Measurements from ENCODE around the gene ZNF827. TPM values are rescaled to one million over a fixed set of nuclear protein-coding genes. Genes with fewer than 3 reads are reported as not detected.

The ZNF827 gene
- total and polyA plus RNA-seq, 2 of the 8 experiments (the other 6 are each of a cell fraction or from before 2014, with no cell fraction given) = 25.3 to 26.2 TPM

GRCh38 chr4:145883101-145883694, 55.4 kb downstream of the ZNF827 start:
- no peak overlapping the region for H3K18ac ChIP-seq (ENCODE audit: extremely low read depth, low read length)
- no peak overlapping the region for H2BK12ac ChIP-seq (ENCODE audit: low read depth, low read length)
- H2BK15ac ChIP-seq (ENCODE audit: low read length) = no peak overlapping the region
- no peak overlapping the region for H4K91ac ChIP-seq (replicated peaks; ENCODE audit: insufficient read length, low read length)
- H3K23ac ChIP-seq (ENCODE audit: insufficient read length) = no peak overlapping the region
- FAIRE-seq = no peak
- 80% methylated on average over 4 of the region's 4 CpGs; no CpG with 5 or more reads in 1 of the 2 experiments for WGBS, 2 experiments (ENCODE audit: extremely low coverage in 1 of 2, insufficient coverage in 1 of 2, insufficient read length in 1 of 2, insufficient replicate concordance in 2 of 2, low coverage in 1 of 2, low lambda C conversion rate in 2 of 2, missing lambda C conversion rate in 1 of 2)
- H3K4me2 ChIP-seq (ENCODE audit: insufficient read depth in 1 of 2, low read depth in 2 of 2, low read length in 2 of 2) = no peak overlapping the region
- no peak overlapping the region for H3K14ac ChIP-seq (ENCODE audit: insufficient read length)
- H3K9me3 ChIP-seq (ENCODE audit: insufficient read depth in 2 of 2, low read depth in 1 of 2, low read length in 1 of 2) = no peaks in the 10 kb centered on the region
- no peak overlapping the region for H4K8ac ChIP-seq (ENCODE audit: extremely low read depth, insufficient read depth, low read length)
- no peak overlapping the region for H3K27ac ChIP-seq (ENCODE audit: low read depth, low read length)
- H2AK5ac ChIP-seq (ENCODE audit: low read depth, low read length) = no peak overlapping the region
- peaks cover 2% of the 10 kb centered on the region; the same call in 1 of the 2 replicates for H3K79me1 ChIP-seq (ENCODE audit: low read depth, low read length)
- H4K5ac ChIP-seq (ENCODE audit: insufficient read length, low read depth, low read length) = no peak overlapping the region
- H3K23me2 ChIP-seq (ENCODE audit: low read depth, low read length) = no peaks in the 10 kb centered on the region; the same call in 1 of the 2 replicates
- no peak overlapping the region for H3K4me3 ChIP-seq (ENCODE audit: extremely low read depth in 1 of 4, insufficient read depth in 2 of 4, low read depth in 3 of 4, low read length in 4 of 4)
- H3K56ac ChIP-seq (replicated peaks; ENCODE audit: insufficient read length, low read depth, low read length) = no peak overlapping the region
- peaks cover 0 to 7% (median 6%) of the 10 kb centered on the region in 4 experiments; a peak in 5 of 8 replicates for H3K36me3 ChIP-seq (ENCODE audit: control insufficient read depth in 2 of 4, insufficient read depth in 4 of 4, low read length in 3 of 4)
- peaks cover 0 to 59% of the 10 kb centered on the region in 2 experiments; a peak in 2 of 4 replicates for H3K79me2 ChIP-seq (ENCODE audit: control insufficient read depth in 1 of 2, insufficient read depth in 2 of 2, low read length in 2 of 2)
- no peaks in the 10 kb centered on the region for H3K27me3 ChIP-seq (replicated peaks in 1 of 4; ENCODE audit: control insufficient read depth in 3 of 4, extremely low read depth in 1 of 4, insufficient read depth in 3 of 4, low read length in 3 of 4)
- H2BK20ac ChIP-seq (ENCODE audit: low read length) = no peak overlapping the region
- no peak overlapping the region for H2BK120ac ChIP-seq (replicated peaks; ENCODE audit: low read depth, low read length)
- H3K4ac ChIP-seq (replicated peaks; ENCODE audit: insufficient read length, low read depth, low read length) = no peak overlapping the region
- H3K9ac ChIP-seq (replicated peaks in 1 of 4; ENCODE audit: extremely low read depth in 1 of 4, low read depth in 3 of 4, low read length in 3 of 4) = peak overlapping the region in 1 of 4 experiments; percentile 10; a peak in 1 of 7 replicates
- peaks cover 10 to 33% (median 26%) of the 10 kb centered on the region in 4 experiments for H3K4me1 ChIP-seq (replicated peaks in 1 of 4; ENCODE audit: control insufficient read depth in 3 of 4, insufficient read depth in 4 of 4, low read length in 3 of 4)
- no peak overlapping the region for H2BK5ac ChIP-seq (ENCODE audit: low read depth, low read length)
- ChIA-PET POLR2A (ENCODE audit: partially characterized antibody) (no interaction called here), CTCF (ENCODE audit: partially characterized antibody) (interaction anchor here (0.6 to 2.4 kb wide), 8 partner anchors 8 to 114 kb away, joined by 3 to 9 read pairs (median 4); no protein-coding TSS in a partner anchor)
- TF ChIP-seq, protein P1, sequence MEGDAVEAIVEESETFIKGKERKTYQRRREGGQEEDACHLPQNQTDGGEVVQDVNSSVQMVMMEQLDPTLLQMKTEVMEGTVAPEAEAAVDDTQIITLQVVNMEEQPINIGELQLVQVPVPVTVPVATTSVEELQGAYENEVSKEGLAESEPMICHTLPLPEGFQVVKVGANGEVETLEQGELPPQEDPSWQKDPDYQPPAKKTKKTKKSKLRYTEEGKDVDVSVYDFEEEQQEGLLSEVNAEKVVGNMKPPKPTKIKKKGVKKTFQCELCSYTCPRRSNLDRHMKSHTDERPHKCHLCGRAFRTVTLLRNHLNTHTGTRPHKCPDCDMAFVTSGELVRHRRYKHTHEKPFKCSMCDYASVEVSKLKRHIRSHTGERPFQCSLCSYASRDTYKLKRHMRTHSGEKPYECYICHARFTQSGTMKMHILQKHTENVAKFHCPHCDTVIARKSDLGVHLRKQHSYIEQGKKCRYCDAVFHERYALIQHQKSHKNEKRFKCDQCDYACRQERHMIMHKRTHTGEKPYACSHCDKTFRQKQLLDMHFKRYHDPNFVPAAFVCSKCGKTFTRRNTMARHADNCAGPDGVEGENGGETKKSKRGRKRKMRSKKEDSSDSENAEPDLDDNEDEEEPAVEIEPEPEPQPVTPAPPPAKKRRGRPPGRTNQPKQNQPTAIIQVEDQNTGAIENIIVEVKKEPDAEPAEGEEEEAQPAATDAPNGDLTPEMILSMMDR (IDR thresholded peaks at IDR 0.05; ENCODE audit: control extremely low read depth in 1 of 3, insufficient read depth in 1 of 3, low read depth in 1 of 3, low read length in 3 of 3) = no peak
- no peak for TF ChIP-seq SIX5 (IDR thresholded peaks at IDR 0.05; ENCODE audit: low read depth, low read length)
- no peak for DNase-seq (ENCODE audit: low read depth in 1 of 2, low spot score in 2 of 2)
- no peak overlapping the region for H2AFZ ChIP-seq (ENCODE audit: low read length)
- H4K20me1 ChIP-seq (replicated peaks in 1 of 2; ENCODE audit: control insufficient read depth in 1 of 2, insufficient read depth in 2 of 2, low read length in 2 of 2) = no peaks in the 10 kb centered on the region

Data from H1 (cell line).